B cell (primary cell): ENCODE results near the gene PBXIP1. TPM values are rescaled to one million over a fixed set of nuclear protein-coding genes. Genes with fewer than 3 reads are reported as not detected.
A peak's percentile ranks its signal among the peaks of the same experiment; 100 is the strongest.

Experiments used
- ATAC-seq: fragments of 200-7000 bp; cut with Tn5 transposase; one replicate; pipeline ENCODE4 v1.10.0; 2021; ENCODE audit warnings: low read depth, mild to moderate bottlenecking, moderate number of reproducible peaks, moderate library complexity
- CTCF ChIA-PET: fragments of 350-600 bp; sonication (Branson Sonifier 250); formaldehyde crosslinking; loops from one replicate; lab custom pipeline; 2021; ENCODE audit warnings: antibody characterized with exemption, inconsistent platforms; lab: Charles Lee
- POLR2A ChIA-PET: fragments of 350-600 bp; sonication (Branson Sonifier 250); formaldehyde crosslinking; loops from one replicate; lab custom pipeline; 2021; ENCODE audit warnings: antibody characterized with exemption; lab: Charles Lee
- DNase-seq: peaks from one replicate; pipeline ENCODE4 v3.0.0; 2013
- H2AFZ ChIP-seq: 2 replicates; pipeline ENCODE4 v1.6.1; 2012; ENCODE audit warnings: mild to moderate bottlenecking, low read depth, low read length; ENCODE audit not compliant: insufficient read depth, poor library complexity, severe bottlenecking
- H3K27ac ChIP-seq, 2 donors: 1 replicate in 1 of 2; 2 replicates in 1 of 2; pipeline ENCODE4 v1.5.1; 2012 to 2013; ENCODE audit warnings: low read length in 2 of 2, mild to moderate bottlenecking in 2 of 2, moderate library complexity in 1 of 2
- H3K27me3 ChIP-seq, 4 experiments: fragments of 200-600 bp in 1 of 4; sonication (generic) in 1 of 4; replicated peaks in 1 of 4; 1 replicate in 2 of 4; 2 replicates in 2 of 4; pipeline versions ENCODE4 v1.6.1 to v1.7.0; 2013 to 2016; ENCODE audit warnings: low read length in 3 of 4, mild to moderate bottlenecking in 2 of 4, mixed read lengths in 1 of 4, moderate library complexity in 1 of 4; ENCODE audit not compliant: insufficient read depth in 4 of 4, control insufficient read depth in 3 of 4; ENCODE audit errors: control extremely low read depth in 1 of 4
- H3K36me3 ChIP-seq, 2 experiments: replicated peaks in 1 of 2; 1 replicate in 1 of 2; 2 replicates in 1 of 2; pipeline versions ENCODE4 v1.6.1 to v1.7.1; 2013; ENCODE audit warnings: low read length in 1 of 2; ENCODE audit not compliant: insufficient read depth in 2 of 2, control insufficient read depth in 1 of 2; ENCODE audit errors: control extremely low read depth in 1 of 2, extremely low read depth in 1 of 2
- H3K4me1 ChIP-seq, 2 donors: fragments of 200-600 bp in 1 of 2; sonication (generic) in 1 of 2; 1 replicate in 1 of 2; 2 replicates in 1 of 2; pipeline versions ENCODE4 v1.5.1 to v1.6.1; 2013 to 2017; ENCODE audit warnings: low read length in 2 of 2; ENCODE audit not compliant: control insufficient read depth in 2 of 2, insufficient read depth in 2 of 2
- H3K4me2 ChIP-seq: replicated peaks from 2 replicates; pipeline ENCODE3; 2012; ENCODE audit warnings: mild to moderate bottlenecking, low read depth, low read length; ENCODE audit not compliant: poor library complexity, severe bottlenecking
- H3K4me3 ChIP-seq, 5 experiments: fragments of 200-600 bp in 1 of 5; sonication (generic) in 1 of 5; 1 replicate in 3 of 5; 2 replicates in 2 of 5; pipeline versions ENCODE4 v1.5.1 to v1.7.0; 2011 to 2016; ENCODE audit warnings: low read length in 4 of 5, mild to moderate bottlenecking in 4 of 5, low read depth in 2 of 5, control low read depth in 1 of 5, moderate library complexity in 1 of 5; ENCODE audit not compliant: insufficient read depth in 1 of 5; ENCODE audit errors: control extremely low read depth in 1 of 5, extremely low read depth in 1 of 5
- H3K79me2 ChIP-seq: fragments of 200-600 bp; sonication (generic); one replicate; pipeline ENCODE4 v1.6.0; 2016; ENCODE audit warnings: low read length; ENCODE audit not compliant: control insufficient read depth, insufficient read depth
- H3K9ac ChIP-seq: fragments of 200-600 bp; sonication (generic); 2 replicates; pipeline ENCODE4 v1.6.1; 2017; ENCODE audit warnings: mild to moderate bottlenecking, low read length, moderate library complexity
- H3K9me3 ChIP-seq, 3 donors: one replicate each; pipeline versions ENCODE4 v1.6.1 to v1.7.1; 2013; ENCODE audit warnings: low read length in 2 of 3; ENCODE audit not compliant: control insufficient read depth in 2 of 3, insufficient read depth in 1 of 3; ENCODE audit errors: control extremely low read depth in 1 of 3
- H4K20me1 ChIP-seq: 2 replicates; pipeline ENCODE4 v1.6.0; 2012; ENCODE audit warnings: mild to moderate bottlenecking, low read length; ENCODE audit not compliant: insufficient read depth, control insufficient read depth, poor library complexity, severe bottlenecking
- H3K27ac Mint-ChIP-seq: one replicate; pipeline ENCODE4 v1.8.0; 2021; ENCODE audit warnings: mixed read lengths
- H3K27me3 Mint-ChIP-seq: one replicate; pipeline ENCODE4 v1.8.0; 2021; ENCODE audit warnings: mixed read lengths
- H3K4me1 Mint-ChIP-seq: one replicate; pipeline ENCODE4 v1.8.0; 2021; ENCODE audit warnings: mixed read lengths
- H3K4me3 Mint-ChIP-seq: one replicate; pipeline ENCODE4 v1.8.0; 2021; ENCODE audit warnings: mixed read lengths
- H3K9me3 Mint-ChIP-seq: one replicate; pipeline ENCODE4 v1.8.0; 2022; ENCODE audit warnings: mixed read lengths; ENCODE audit not compliant: insufficient read depth
- EZH2 ChIP-seq: IDR thresholded peaks from 2 replicates; pipeline ENCODE4 v1.6.1; 2012; ENCODE audit warnings: borderline replicate concordance, low read depth, mild to moderate bottlenecking, moderate library complexity, low read length; ENCODE audit not compliant: insufficient read depth, poor library complexity, severe bottlenecking
- whole genome bisulfite sequencing: methylation state at CpG from one replicate; pipeline ENCODE4 v1.1.5; 2013; ENCODE audit warnings: missing lambda C conversion rate; ENCODE audit not compliant: insufficient coverage; 5-methylcytosine and 5-hydroxymethylcytosine counted together
- intact Hi-C: fragments of 100-400 bp; cut with micrococcal nuclease; formaldehyde crosslinking; loops from one replicate; pipeline ENCODE4 v1.10.0; 2022
- polyA plus RNA-seq: library from polyadenylated mRNA; depleted of rRNA; stranded (reverse); fragments of >200 nt; gene quantifications from 2 replicates; pipeline ENCODE4 v1.2.3, GENCODE V29; 2012
- total RNA-seq, 2 donors: library from RNA; stranded (reverse); fragments of 120-200 nt in 1 of 2; gene quantifications; 1 replicate in 1 of 2; 2 replicates in 1 of 2; pipeline versions ENCODE4 v1.2.3 to v1.2.4, GENCODE V29; 2013 to 2022
- TF ChIP-seq, protein P1 (sequence below): fragments of 200-600 bp; IDR thresholded peaks from one replicate; pipeline ENCODE4 v1.8.0; 2022; ENCODE audit warnings: antibody characterized with exemption, mild to moderate bottlenecking

The PBXIP1 gene
- total and polyA plus RNA-seq, 2 donors (not counting 1 experiment from before 2014, with no cell fraction given) = 77.6 to 212 TPM

DNA sequence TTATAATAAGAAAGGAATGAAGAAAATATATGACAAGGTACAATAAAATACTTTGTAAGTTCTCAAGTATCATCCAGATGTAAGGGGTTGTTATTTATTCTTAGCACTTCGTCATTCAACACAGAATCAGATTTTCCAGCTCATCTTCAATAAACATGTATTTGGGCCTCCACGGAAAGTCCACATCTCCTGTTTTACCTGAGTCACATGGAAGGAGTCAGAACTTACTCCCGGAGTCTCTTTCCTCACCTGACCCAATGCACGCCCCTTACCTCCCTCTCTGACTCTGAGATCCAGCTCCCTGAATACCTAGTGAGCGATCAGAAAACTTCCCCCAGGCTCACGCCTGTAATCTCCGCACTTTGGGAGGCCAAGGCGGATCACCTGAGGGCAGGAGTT, 17.9 kb downstream of the PBXIP1 start:
- Histone ChIP-seq H2AFZ (no peak overlapping the region), H3K4me1 (peaks cover 45 to 63% of the 10 kb centered on the region in 2 donors), H3K27ac (peak overlapping the region; percentile 98), H3K4me3 (peak overlapping the region; percentile 76 to 90 (median 80)), H3K79me2 (peaks cover 39% of the 10 kb centered on the region), H4K20me1 (peaks cover 8% of the 10 kb centered on the region), H3K4me2 (peak overlapping the region; percentile 80), H3K36me3 (no peaks in the 10 kb centered on the region), H3K9me3 (no peaks in the 10 kb centered on the region), H3K9ac (peak overlapping the region; percentile 93), H3K27me3 (no peaks in the 10 kb centered on the region)
- TF ChIP-seq, protein P1, sequence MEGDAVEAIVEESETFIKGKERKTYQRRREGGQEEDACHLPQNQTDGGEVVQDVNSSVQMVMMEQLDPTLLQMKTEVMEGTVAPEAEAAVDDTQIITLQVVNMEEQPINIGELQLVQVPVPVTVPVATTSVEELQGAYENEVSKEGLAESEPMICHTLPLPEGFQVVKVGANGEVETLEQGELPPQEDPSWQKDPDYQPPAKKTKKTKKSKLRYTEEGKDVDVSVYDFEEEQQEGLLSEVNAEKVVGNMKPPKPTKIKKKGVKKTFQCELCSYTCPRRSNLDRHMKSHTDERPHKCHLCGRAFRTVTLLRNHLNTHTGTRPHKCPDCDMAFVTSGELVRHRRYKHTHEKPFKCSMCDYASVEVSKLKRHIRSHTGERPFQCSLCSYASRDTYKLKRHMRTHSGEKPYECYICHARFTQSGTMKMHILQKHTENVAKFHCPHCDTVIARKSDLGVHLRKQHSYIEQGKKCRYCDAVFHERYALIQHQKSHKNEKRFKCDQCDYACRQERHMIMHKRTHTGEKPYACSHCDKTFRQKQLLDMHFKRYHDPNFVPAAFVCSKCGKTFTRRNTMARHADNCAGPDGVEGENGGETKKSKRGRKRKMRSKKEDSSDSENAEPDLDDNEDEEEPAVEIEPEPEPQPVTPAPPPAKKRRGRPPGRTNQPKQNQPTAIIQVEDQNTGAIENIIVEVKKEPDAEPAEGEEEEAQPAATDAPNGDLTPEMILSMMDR = no peak
- no peak for TF ChIP-seq EZH2
- Mint-ChIP-seq H3K4me1 (peaks cover 64% of the 10 kb centered on the region), H3K27ac (peak overlapping the region; percentile 100), H3K4me3 (peak overlapping the region; percentile 97), H3K9me3 (no peaks in the 10 kb centered on the region), H3K27me3 (no peaks in the 10 kb centered on the region)
- ATAC-seq = no peak
- CTCF ChIA-PET = interaction anchor here (0.7 to 2.9 kb wide), 9 partner anchors 14 to 458 kb away, joined by 3 to 30 read pairs (median 8); partner anchors contain the start of genes PBXIP1 and SHC1
- peak; percentile 29 for DNase-seq
- intact Hi-C loops = loop anchor here (1.0 to 5.0 kb wide), 12 partner anchors 17 to 919 kb away; partner anchors contain the start of genes ADAR, ATP8B2, CKS1B and EFNA4
- 88% methylated on average over 7 of the region's 8 CpGs for WGBS
- POLR2A ChIA-PET = interaction anchor here (0.8 to 1.7 kb wide), 3 partner anchors 17 to 68 kb away, joined by 3 to 5 read pairs (median 3); partner anchors contain the start of genes KCNN3 and PBXIP1
